Ovary (tissue), 3 donors: ENCODE results near the gene PAK5.

ENCODE experiments used
- CTCF ChIP-seq, 3 donors: fragments of 450-650 bp in 2 of 3; fragments of 200-600 bp in 1 of 3; IDR thresholded peaks; one replicate each; pipeline versions ENCODE4 v1.5.1 to v1.8.0; 2016 to 2022; ENCODE audit warnings: antibody characterized with exemption in 3 of 3, mild to moderate bottlenecking in 1 of 3
- POLR2A ChIP-seq: fragments of 450-650 bp; IDR thresholded peaks from one replicate; pipeline ENCODE4 v1.6.1; 2017; ENCODE audit warnings: antibody characterized with exemption, mild to moderate bottlenecking, moderate library complexity
- donor health status: DM: no; HTN: no; CAD: no.

- TF ChIP-seq CTCF (IDR thresholded peaks at IDR 0.05) (no peak), POLR2A (no peak)
Measured at GRCh38 chr20:9550871-9551270, 288.0 kb downstream of the PAK5 start.
